Measurements from ENCODE around the gene MISP3.

MISP3 gene

DNA sequence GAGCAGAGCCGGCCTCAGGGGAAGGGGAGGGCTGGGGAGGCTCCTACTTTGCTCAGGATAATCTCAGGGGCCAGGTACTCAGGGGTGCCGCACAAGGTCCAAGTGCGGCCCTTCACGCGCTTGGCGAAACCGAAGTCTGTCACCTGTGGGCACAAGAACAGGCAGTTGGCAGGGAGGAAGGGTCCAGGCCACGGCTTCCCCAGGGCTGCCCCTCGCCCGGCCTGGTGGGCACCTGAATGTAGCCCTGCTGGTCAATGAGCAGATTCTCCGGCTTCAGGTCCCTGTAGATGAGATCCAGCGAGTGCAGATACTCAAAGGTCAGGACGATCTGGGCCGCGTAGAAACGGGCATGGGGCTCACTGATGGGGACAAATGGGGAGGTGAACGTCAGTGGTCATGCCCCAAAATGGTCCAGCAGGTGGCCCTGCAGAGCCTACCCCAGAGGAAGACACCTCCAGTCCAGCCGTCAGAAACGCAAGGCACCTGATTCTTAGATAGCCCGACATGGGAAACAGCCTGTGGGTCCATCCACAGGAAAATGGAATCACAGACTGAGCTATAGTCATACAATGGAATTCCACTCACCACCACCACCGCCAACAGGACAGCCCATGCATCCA, 25.1 kb downstream of the MISP3 start:
- TF ChIP-seq ZNF70 (CRISPR knock-in tag; IDR thresholded peaks at IDR 0.05): no peak
- no peak for TF ChIP-seq ZNF565 (CRISPR knock-in tag; conservative IDR thresholded peaks at IDR 0.05; ENCODE audit: low read depth)
- TF ChIP-seq, protein P1, sequence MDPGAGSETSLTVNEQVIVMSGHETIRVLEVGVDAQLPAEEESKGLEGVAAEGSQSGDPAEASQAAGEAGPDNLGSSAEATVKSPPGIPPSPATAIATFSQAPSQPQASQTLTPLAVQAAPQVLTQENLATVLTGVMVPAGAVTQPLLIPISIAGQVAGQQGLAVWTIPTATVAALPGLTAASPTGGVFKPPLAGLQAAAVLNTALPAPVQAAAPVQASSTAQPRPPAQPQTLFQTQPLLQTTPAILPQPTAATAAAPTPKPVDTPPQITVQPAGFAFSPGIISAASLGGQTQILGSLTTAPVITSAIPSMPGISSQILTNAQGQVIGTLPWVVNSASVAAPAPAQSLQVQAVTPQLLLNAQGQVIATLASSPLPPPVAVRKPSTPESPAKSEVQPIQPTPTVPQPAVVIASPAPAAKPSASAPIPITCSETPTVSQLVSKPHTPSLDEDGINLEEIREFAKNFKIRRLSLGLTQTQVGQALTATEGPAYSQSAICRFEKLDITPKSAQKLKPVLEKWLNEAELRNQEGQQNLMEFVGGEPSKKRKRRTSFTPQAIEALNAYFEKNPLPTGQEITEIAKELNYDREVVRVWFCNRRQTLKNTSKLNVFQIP (CRISPR knock-in tag; IDR thresholded peaks at IDR 0.05; ENCODE audit: borderline replicate concordance, low read depth): no peak
- TF ChIP-seq ISL1 (CRISPR knock-in tag; IDR thresholded peaks at IDR 0.05): no peak
- no peak for TF ChIP-seq ARNTL (CRISPR knock-in tag; IDR thresholded peaks at IDR 0.05; ENCODE audit: borderline replicate concordance, low read depth)
- TF ChIP-seq, protein P2, sequence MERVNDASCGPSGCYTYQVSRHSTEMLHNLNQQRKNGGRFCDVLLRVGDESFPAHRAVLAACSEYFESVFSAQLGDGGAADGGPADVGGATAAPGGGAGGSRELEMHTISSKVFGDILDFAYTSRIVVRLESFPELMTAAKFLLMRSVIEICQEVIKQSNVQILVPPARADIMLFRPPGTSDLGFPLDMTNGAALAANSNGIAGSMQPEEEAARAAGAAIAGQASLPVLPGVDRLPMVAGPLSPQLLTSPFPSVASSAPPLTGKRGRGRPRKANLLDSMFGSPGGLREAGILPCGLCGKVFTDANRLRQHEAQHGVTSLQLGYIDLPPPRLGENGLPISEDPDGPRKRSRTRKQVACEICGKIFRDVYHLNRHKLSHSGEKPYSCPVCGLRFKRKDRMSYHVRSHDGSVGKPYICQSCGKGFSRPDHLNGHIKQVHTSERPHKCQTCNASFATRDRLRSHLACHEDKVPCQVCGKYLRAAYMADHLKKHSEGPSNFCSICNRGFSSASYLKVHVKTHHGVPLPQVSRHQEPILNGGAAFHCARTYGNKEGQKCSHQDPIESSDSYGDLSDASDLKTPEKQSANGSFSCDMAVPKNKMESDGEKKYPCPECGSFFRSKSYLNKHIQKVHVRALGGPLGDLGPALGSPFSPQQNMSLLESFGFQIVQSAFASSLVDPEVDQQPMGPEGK (CRISPR knock-in tag; IDR thresholded peaks at IDR 0.05; ENCODE audit: borderline replicate concordance): no peak
- no peak for TF ChIP-seq ESRRG (CRISPR knock-in tag; IDR thresholded peaks at IDR 0.05)
- TF ChIP-seq OSR1 (CRISPR knock-in tag; IDR thresholded peaks at IDR 0.05): no peak
- TF ChIP-seq ZNF8 (CRISPR knock-in tag; IDR thresholded peaks at IDR 0.05): no peak
- ATAC-seq: peak; percentile 20; the same call in 1 of the 3 replicates

DNA sequence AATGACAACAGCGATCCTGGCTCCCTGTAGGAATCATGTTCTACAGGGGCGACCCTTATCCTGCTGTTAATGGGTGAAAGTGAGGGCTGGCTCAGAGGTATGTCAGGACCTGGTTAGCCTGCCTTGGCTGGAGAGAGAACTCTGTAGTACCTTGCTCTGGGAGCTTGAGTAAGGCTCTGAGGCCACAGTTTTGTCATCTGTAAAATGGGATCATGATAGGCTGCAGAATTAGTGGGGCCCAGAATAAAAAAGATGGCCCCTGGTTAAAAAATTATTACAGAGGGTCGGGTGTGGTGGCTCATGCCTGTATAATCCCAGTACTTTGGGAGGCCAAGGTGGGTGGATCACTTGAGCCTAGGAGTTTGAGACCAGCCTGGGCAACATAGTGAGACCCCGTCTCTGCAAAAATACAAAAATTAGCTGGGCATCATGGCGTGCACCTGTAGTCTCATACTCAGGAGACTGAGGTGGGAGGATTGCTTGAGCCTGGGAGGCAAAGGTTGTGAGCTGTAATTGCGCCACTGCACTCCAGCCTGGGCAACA, 28.5 kb downstream of the MISP3 start:
- TF ChIP-seq ZNF565 (CRISPR knock-in tag; conservative IDR thresholded peaks at IDR 0.05; ENCODE audit: low read depth) (no peak), ZC3H10 (CRISPR knock-in tag; IDR thresholded peaks at IDR 0.05) (no peak), ZNF70 (CRISPR knock-in tag; IDR thresholded peaks at IDR 0.05) (no peak), TCF4 (CRISPR knock-in tag; IDR thresholded peaks at IDR 0.05; ENCODE audit: borderline replicate concordance) (no peak), ISL1 (CRISPR knock-in tag; IDR thresholded peaks at IDR 0.05) (no peak), CSDC2 (CRISPR knock-in tag; IDR thresholded peaks at IDR 0.05) (no peak), PPARA (CRISPR knock-in tag; IDR thresholded peaks at IDR 0.05; ENCODE audit: borderline replicate concordance) (no peak), OSR1 (CRISPR knock-in tag; IDR thresholded peaks at IDR 0.05) (no peak), GLIS3 (CRISPR knock-in tag; IDR thresholded peaks at IDR 0.05) (no peak), ZFP3 (CRISPR knock-in tag; IDR thresholded peaks at IDR 0.05) (no peak), SNAI2 (CRISPR knock-in tag; IDR thresholded peaks at IDR 0.05) (no peak)
- TF ChIP-seq, protein P3, sequence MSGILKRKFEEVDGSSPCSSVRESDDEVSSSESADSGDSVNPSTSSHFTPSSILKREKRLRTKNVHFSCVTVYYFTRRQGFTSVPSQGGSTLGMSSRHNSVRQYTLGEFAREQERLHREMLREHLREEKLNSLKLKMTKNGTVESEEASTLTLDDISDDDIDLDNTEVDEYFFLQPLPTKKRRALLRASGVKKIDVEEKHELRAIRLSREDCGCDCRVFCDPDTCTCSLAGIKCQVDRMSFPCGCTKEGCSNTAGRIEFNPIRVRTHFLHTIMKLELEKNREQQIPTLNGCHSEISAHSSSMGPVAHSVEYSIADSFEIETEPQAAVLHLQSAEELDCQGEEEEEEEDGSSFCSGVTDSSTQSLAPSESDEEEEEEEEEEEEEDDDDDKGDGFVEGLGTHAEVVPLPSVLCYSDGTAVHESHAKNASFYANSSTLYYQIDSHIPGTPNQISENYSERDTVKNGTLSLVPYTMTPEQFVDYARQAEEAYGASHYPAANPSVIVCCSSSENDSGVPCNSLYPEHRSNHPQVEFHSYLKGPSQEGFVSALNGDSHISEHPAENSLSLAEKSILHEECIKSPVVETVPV (CRISPR knock-in tag; IDR thresholded peaks at IDR 0.05): no peak
- TF ChIP-seq, protein P4, sequence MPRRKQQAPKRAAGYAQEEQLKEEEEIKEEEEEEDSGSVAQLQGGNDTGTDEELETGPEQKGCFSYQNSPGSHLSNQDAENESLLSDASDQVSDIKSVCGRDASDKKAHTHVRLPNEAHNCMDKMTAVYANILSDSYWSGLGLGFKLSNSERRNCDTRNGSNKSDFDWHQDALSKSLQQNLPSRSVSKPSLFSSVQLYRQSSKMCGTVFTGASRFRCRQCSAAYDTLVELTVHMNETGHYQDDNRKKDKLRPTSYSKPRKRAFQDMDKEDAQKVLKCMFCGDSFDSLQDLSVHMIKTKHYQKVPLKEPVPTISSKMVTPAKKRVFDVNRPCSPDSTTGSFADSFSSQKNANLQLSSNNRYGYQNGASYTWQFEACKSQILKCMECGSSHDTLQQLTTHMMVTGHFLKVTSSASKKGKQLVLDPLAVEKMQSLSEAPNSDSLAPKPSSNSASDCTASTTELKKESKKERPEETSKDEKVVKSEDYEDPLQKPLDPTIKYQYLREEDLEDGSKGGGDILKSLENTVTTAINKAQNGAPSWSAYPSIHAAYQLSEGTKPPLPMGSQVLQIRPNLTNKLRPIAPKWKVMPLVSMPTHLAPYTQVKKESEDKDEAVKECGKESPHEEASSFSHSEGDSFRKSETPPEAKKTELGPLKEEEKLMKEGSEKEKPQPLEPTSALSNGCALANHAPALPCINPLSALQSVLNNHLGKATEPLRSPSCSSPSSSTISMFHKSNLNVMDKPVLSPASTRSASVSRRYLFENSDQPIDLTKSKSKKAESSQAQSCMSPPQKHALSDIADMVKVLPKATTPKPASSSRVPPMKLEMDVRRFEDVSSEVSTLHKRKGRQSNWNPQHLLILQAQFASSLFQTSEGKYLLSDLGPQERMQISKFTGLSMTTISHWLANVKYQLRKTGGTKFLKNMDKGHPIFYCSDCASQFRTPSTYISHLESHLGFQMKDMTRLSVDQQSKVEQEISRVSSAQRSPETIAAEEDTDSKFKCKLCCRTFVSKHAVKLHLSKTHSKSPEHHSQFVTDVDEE (CRISPR knock-in tag; IDR thresholded peaks at IDR 0.05): no peak
- TF ChIP-seq, protein P2 (CRISPR knock-in tag; IDR thresholded peaks at IDR 0.05; ENCODE audit: borderline replicate concordance): no peak
- no peak for ATAC-seq

DNA sequence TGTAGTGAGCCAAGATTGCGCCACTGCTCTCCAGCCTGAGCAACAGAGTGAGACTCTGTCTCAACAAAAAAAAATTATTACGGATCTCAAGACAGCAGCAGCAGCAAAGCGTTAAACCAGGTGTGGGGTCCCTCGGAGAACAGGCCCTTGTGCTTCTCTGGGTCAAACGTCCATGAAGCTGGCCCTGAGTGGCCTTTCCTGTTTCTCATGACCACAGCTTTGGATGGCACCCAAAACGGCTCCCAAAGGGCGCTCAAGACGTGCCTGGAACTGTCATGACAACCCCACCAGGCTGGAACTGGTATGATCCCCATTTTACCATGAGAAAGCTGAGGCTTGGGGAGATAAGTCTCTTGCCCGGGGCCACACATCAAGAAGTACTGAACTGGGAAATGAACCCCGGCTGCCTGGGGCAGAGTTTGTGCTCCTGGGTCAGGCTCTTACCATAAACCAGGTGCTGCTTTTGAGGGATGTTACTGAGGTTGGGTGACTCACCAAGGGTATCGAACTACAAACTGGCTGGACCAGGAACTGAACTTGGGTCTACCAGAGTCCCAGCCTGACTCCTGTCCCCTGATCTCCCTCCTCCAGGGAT, 29.6 kb downstream of the MISP3 start:
- no peak for ATAC-seq
- TF ChIP-seq OSR1 (CRISPR knock-in tag; IDR thresholded peaks at IDR 0.05) (no peak), ARNTL (CRISPR knock-in tag; IDR thresholded peaks at IDR 0.05; ENCODE audit: borderline replicate concordance, low read depth) (no peak), CSDC2 (CRISPR knock-in tag; IDR thresholded peaks at IDR 0.05) (no peak), ESRRG (CRISPR knock-in tag; IDR thresholded peaks at IDR 0.05) (no peak)
- TF ChIP-seq, protein P4 (CRISPR knock-in tag; IDR thresholded peaks at IDR 0.05): no peak
- TF ChIP-seq, protein P2 (CRISPR knock-in tag; IDR thresholded peaks at IDR 0.05; ENCODE audit: borderline replicate concordance): no peak
- TF ChIP-seq, protein P3 (CRISPR knock-in tag; IDR thresholded peaks at IDR 0.05): no peak

All from SK-N-SH treated with all-trans-retinoic acid at 6 μM for 48 hours (cell line).